SKM-1 treated with dmso at 0.1 percent for 144 hours (cell line): ENCODE measurements around the gene LPP.
"Not testable (repeated sequence)": the region's sequence is repeated elsewhere in the genome, so short reads cannot be mapped to it uniquely, and the experiment has no call there.

ENCODE experiments used
- DNase-seq: peaks from one replicate; lab custom pipeline; 2025; ENCODE audit not compliant: unreplicated experiment; lab: John Stamatoyannopoulos, UW

The LPP gene

GRCh38 chr3:188154014-188154808, at the start of gene LPP:
TSS of gene LPP (plus strand) at chr3:188154157. CDS start at chr3:188406121, 251,964 bp downstream.
- peak; percentile 59 for DNase-seq

DNA sequence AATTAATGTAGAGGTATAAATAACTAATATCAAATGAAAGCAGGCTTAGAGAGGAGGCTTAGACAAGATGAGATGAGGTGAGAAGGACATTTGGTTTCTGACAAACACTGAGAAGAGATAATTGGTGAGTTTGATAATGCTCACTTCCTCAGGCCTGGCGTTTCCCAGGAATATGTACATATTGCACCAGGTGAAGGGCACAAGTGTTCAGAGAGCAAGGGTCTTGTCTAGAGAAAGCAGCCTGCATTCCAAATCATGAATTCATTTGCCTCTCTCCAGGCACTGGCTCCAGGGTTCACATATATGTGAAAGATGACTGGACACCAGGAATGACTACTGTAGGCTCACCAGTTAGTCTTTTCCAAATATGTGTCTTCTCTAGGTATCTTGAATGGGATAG, 48.0 kb upstream of the LPP start:
- no peak for DNase-seq

DNA sequence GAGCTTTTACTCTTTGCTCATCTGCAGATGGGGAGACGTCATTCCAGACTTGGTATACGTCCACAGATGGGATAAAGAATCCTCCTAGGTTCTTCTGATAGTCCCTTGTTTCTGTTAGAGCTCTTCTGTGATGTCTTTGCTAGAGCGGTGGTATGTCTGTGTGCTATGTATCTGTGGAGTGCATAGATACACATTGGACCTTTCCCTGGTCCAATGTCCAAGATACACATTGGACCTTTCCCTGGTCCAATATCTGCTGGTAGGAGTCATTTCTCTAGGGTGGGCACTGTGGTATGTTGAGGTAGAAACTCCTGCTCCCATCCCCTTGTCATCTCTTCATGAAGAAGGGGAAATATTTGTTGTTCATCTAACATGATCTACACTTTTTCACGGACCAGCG, 47.5 kb upstream of the LPP start:
- no peak for DNase-seq

DNA sequence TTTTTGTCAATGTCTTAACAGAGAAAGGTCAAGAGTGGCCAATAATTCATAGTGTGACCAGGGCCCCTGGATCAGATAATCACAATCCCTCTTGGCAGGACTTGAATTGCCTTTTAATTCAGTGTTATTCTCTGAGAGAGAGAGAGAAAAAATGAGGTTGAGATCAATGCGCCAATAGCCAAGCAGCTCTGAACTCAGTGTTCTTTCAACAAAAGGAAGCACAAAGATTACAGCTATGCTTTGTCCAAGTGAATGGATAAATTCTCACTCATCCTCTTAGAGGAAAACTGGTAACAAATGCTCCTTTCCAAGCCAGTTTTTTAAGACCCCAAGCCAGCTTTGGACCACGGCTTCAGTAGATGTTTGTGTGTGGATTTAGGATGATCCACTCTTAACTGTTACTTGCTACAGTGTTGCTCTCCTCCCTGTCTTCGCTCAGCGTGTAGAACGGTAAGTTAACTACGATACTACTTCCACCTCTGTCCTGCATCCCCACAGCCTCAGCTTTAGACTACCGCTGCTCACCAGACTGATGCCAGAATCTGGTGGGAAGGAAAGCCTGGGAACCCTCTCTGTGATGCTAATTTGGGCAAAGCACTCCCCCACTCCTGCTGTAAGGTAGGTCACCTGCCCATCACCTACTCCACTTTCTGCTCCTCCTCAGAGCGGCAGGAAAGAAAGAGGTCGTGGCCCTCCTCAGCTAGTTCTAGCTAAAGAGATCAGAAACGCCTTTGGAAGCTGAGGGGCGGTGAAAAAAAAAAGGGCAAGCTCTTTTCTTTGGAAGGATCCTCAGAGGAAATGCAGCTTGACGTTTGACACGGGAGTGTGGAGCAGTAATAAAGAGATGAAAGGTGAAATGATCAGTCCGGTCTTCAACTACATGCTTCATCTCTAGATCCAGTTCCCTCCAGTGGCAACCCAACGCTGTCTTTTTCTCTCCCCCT, 46.8 kb upstream of the LPP start:
- DNase-seq = no peak

DNA sequence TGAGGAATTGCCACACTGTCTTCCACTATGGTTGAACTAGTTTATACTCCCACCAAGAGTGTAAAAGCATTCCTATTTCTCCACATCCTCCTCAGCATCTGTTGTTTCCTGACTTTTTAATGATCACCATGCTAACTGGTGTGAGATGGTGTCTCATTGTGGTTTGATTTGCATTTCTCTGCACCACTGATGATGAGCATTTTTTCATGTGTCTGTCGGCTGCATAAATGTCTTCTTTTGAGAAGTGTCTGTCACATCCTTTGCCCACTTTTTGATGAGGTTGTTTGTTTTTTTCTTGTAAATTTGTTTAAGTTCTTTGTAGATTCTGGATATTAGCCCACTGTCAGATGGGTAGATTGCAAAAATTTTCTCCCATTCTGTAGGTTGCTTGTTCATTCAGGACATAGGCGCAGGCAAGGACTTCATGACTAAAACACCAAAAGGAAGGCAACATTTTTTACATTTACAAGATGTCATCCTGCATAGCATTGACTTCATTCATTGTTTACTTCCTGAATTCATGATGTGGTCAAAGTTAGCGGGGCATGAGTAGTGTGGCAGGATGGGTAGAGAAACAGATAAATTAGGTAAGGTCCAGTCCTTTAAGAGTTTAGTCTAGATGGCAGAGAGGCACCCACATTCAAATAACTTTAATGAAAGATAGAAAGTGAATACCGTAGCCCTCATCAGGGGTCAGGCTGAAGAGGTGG, 45.1 kb upstream of the LPP start:
- DNase-seq = no peak

- no peak for DNase-seq
Measured at GRCh38 chr3:188111002-188111584, 42.9 kb upstream of the LPP start.

- DNase-seq = no peak
Measured at GRCh38 chr3:188113756-188114155, 40.2 kb upstream of the LPP start.

- DNase-seq = no peak
Measured at GRCh38 chr3:188119846-188120245, 34.1 kb upstream of the LPP start.

- no peak for DNase-seq
Measured at GRCh38 chr3:188122571-188123169, 31.3 kb upstream of the LPP start.

- peak; percentile 80 for DNase-seq
Measured at GRCh38 chr3:188123170-188123905, 30.6 kb upstream of the LPP start.

DNA sequence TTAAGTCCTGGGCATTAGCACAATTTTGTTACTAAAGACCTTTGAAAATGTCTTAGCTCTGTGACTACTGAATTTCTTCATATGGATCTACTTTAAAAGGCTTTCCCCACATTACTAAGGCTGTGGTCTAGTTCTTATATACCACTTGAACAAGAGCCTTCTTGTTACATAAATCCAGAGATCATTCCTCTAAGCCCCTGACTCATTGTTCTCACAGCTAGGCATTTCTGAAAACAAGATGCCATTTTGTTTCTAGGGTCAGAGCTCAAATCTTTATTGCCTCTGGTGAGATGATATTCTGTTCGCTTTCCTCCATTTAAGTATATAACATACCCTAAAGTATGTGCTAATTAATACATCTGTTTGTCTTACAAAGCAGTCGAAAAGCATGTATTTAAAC, 29.8 kb upstream of the LPP start:
- no peak for DNase-seq

- no peak for DNase-seq
Measured at GRCh38 chr3:188125076-188125475, 28.9 kb upstream of the LPP start.

- DNase-seq = no peak
Measured at GRCh38 chr3:188126276-188126675, 27.7 kb upstream of the LPP start.

- no peak for DNase-seq
Measured at GRCh38 chr3:188126934-188127333, 27.0 kb upstream of the LPP start.

DNA sequence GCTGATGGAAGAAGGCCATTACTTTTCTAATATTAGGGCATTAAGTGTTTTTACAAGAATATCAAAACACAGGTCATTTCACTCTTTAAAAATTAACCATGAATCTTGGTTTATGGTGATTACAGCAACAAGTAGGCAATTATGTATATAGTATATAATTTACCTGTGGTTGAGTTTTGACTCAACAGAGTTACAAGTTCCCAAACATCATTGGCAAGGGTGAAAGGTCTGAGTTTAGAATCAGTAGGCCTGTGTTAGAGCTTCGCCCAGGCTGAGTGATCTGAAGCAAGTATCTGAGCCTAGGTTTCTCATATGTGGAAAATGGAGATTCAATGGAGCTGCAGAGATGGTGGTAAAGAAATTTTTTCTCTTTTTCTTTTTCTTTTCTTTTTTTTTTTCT, 25.1 kb upstream of the LPP start:
- no peak for DNase-seq

DNA sequence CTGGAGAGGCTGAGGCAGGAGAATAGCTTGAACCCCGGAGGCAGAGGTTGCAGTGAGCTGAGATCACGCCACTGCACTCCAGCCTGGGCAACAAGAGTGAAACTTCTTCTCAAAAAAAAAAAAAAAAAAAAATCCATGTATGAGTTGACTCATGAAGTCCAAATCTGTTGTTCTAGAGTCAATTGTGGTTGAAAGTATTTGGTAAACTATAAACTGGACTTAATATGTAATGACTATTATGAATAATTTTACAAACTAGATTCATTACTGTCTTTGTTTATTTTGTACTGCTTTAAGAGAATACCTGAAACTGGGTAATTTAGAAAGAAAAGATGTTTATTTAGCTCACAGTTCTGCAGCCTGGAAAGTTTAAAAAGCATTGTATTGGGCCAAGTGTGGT, 22.9 kb upstream of the LPP start:
- not testable (repeated sequence) for DNase-seq

DNA sequence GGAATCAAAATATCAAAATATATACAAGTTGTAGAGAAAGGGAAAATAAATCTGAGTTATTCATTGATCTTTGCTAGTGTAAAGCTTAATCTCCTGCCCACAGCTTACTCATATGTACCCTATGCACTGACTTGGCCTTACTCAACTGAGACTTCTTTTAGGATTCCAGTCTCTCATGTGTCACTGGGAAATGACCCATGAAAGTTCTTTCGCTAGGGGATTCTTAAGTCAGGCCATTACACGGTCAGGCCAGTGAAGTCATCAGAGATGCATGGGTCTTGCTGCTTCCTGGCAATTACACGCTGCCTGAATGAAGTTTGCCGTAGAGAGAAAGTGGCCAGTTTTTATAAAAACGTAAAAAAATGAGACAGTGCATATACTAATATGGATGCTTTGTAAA, 20.7 kb upstream of the LPP start:
- DNase-seq = no peak

GRCh38 chr3:188133646-188134045, 20.3 kb upstream of the LPP start:
- no peak for DNase-seq

GRCh38 chr3:188134079-188134478, 19.9 kb upstream of the LPP start:
- DNase-seq = no peak

- DNase-seq = no peak
Measured at GRCh38 chr3:188134856-188135255, 19.1 kb upstream of the LPP start.
